ENCODE measurements around the gene CFLAR. TPM values are rescaled to one million over a fixed set of nuclear protein-coding genes. Genes with fewer than 3 reads are reported as not detected.
"Not testable (repeated sequence)": the region's sequence is repeated elsewhere in the genome, so short reads cannot be mapped to it uniquely, and the experiment has no call there.

Gene CFLAR
- total RNA-seq, 2 donors from 2014 or later, result 90.1 to 126 TPM

- intact Hi-C loops (cut with DNase I), result no loop called here
- Histone ChIP-seq H3K4me1 (no peaks in the 10 kb centered on the region), H3K27me3 (no peaks in the 10 kb centered on the region), H3K27ac (no peak overlapping the region), H3K36me3 (peaks cover 35% of the 10 kb centered on the region), H3K9me3 (no peaks in the 10 kb centered on the region), H3K9ac (ENCODE audit: low read depth in 2 of 2, low read length in 2 of 2) (no peak overlapping the region), H3K4me3 (no peak overlapping the region)
- TF ChIP-seq CTCF (IDR thresholded peaks at IDR 0.05), result no peak
- no peak for DNase-seq
Measured at GRCh38 chr2:201136889-201137321, 20.9 kb downstream of the CFLAR start.

- H3K4me3 ChIP-seq, result no peak overlapping the region
- H3K27ac ChIP-seq, result no peak overlapping the region
- TF ChIP-seq CTCF (IDR thresholded peaks at IDR 0.05), result no peak
- no peaks in the 10 kb centered on the region for H3K4me1 ChIP-seq
- peaks cover 37% of the 10 kb centered on the region for H3K36me3 ChIP-seq
- DNase-seq, result no peak
- no peak overlapping the region for H3K9ac ChIP-seq (ENCODE audit: low read depth in 2 of 2, low read length in 2 of 2)
- intact Hi-C loops (cut with DNase I), result no loop called here
- no peaks in the 10 kb centered on the region for H3K27me3 ChIP-seq
- no peaks in the 10 kb centered on the region for H3K9me3 ChIP-seq
Measured at GRCh38 chr2:201137505-201138400, 21.8 kb downstream of the CFLAR start.

GRCh38 chr2:201138401-201138970, 22.5 kb downstream of the CFLAR start:
- TF ChIP-seq CTCF (IDR thresholded peaks at IDR 0.05), result no peak
- Histone ChIP-seq H3K9me3 (no peaks in the 10 kb centered on the region), H3K4me1 (no peaks in the 10 kb centered on the region), H3K9ac (ENCODE audit: low read depth in 2 of 2, low read length in 2 of 2) (no peak overlapping the region), H3K27me3 (no peaks in the 10 kb centered on the region), H3K27ac (no peak overlapping the region), H3K36me3 (peaks cover 40% of the 10 kb centered on the region), H3K4me3 (no peak overlapping the region)
- intact Hi-C loops (cut with DNase I), result no loop called here
- no peak for DNase-seq

GRCh38 chr2:201138986-201139781, 23.2 kb downstream of the CFLAR start:
- H3K9me3 ChIP-seq; H3K9ac ChIP-seq (ENCODE audit: low read depth in 2 of 2, low read length in 2 of 2); DNase-seq; H3K27me3 ChIP-seq; H3K4me1 ChIP-seq; H3K4me3 ChIP-seq; intact Hi-C loops (cut with DNase I); H3K27ac ChIP-seq: not testable (repeated sequence)
- H3K36me3 ChIP-seq, result peaks cover 40% of the 10 kb centered on the region

GRCh38 chr2:201139836-201140604, 24.1 kb downstream of the CFLAR start:
- no peak overlapping the region for H3K9ac ChIP-seq (ENCODE audit: low read depth in 2 of 2, low read length in 2 of 2)
- DNase-seq, result no peak
- H3K4me1 ChIP-seq, result no peaks in the 10 kb centered on the region
- intact Hi-C loops (cut with DNase I), result no loop called here
- TF ChIP-seq CTCF (IDR thresholded peaks at IDR 0.05), result no peak
- no peaks in the 10 kb centered on the region for H3K27me3 ChIP-seq
- no peaks in the 10 kb centered on the region for H3K9me3 ChIP-seq
- H3K27ac ChIP-seq, result no peak overlapping the region
- H3K36me3 ChIP-seq, result peaks cover 40% of the 10 kb centered on the region
- H3K4me3 ChIP-seq, result no peak overlapping the region

All from colonic mucosa (tissue), 4 donors.